MM.1S (cell line): ENCODE results near the gene PRKCE.

ENCODE experiments used
- EZH2 ChIP-seq: fragments of 300-600 bp; sonication (generic); optimal IDR thresholded peaks from 2 replicates; pipeline ENCODE3; 2017; ENCODE audit warnings: low read depth, mild to moderate bottlenecking, antibody characterized with exemption, low read length, mixed read lengths
- EZH2phosphoT487 ChIP-seq: fragments of 300-600 bp; sonication (generic); IDR thresholded peaks from 2 replicates; pipeline ENCODE4 v1.6.1; 2018; ENCODE audit warnings: antibody characterized with exemption, low read length
- TF ChIP-seq, protein P1 (sequence below): fragments of 300-600 bp; sonication (generic); IDR thresholded peaks from 2 replicates; pipeline ENCODE4 v1.5.1; 2016; ENCODE audit warnings: antibody characterized with exemption, low read length, mixed read lengths

DNA sequence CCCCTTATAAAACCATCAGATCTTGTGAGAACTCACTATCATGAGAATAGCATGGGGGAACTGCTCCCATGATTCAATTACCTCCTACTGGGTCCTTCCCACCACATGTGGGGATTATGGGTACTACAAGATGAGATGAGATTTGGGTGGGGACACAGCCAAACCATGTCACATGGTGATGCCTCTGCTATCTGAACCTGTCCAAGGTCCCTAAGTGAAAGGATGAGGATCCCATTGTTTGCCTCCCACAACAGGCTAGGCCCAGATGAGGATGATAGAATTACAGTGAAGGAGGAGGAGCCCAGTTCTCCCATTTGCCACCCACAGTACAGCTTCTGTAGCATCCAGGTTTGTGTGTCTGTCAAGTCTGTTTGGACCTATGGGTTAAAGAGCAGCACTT lies 65.4 kb downstream of the PRKCE start:
- TF ChIP-seq, protein P1, sequence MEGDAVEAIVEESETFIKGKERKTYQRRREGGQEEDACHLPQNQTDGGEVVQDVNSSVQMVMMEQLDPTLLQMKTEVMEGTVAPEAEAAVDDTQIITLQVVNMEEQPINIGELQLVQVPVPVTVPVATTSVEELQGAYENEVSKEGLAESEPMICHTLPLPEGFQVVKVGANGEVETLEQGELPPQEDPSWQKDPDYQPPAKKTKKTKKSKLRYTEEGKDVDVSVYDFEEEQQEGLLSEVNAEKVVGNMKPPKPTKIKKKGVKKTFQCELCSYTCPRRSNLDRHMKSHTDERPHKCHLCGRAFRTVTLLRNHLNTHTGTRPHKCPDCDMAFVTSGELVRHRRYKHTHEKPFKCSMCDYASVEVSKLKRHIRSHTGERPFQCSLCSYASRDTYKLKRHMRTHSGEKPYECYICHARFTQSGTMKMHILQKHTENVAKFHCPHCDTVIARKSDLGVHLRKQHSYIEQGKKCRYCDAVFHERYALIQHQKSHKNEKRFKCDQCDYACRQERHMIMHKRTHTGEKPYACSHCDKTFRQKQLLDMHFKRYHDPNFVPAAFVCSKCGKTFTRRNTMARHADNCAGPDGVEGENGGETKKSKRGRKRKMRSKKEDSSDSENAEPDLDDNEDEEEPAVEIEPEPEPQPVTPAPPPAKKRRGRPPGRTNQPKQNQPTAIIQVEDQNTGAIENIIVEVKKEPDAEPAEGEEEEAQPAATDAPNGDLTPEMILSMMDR, result no peak
- TF ChIP-seq EZH2, result no peak
- TF ChIP-seq EZH2phosphoT487, result no peak
